Measurements from ENCODE around the gene GMDS. TPM values are rescaled to one million over a fixed set of nuclear protein-coding genes. Genes with fewer than 3 reads are reported as not detected.
A peak's percentile ranks its signal among the peaks of the same experiment; 100 is the strongest.

Gene GMDS
- total and polyA plus RNA-seq, 2 of the 13 experiments (the other 11 are each of a cell fraction or from before 2014, with no cell fraction given): 64.4 to 112 TPM

DNA sequence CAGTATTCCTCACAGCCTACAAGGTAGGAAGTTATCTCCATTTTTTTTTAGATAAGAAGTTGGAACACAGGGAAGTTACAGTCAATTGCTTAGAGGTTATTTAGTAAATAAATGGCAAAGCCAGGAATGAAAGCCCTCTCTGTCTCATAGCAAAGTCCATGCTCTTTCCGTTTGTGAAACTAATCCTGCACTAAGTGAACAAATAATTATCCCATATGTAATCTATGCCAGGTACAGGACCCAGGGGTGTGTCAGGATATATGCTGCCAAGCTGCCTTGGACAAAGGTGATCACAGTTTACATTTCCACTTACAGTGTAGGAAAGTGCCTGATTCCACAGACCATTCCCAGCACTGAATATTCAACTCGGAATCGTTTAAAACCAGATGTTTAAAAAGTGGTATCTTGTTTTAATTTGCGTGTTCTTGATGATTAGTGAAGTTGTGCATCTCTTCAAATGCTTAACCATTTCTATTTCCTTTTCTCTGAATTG lies 13.6 kb upstream of the GMDS start (continued):
- no peak for TF ChIP-seq ZBTB7A (CRISPR knock-in tag; IDR thresholded peaks at IDR 0.05)
- no peak for TF ChIP-seq DNMT3B (CRISPR knock-in tag; conservative IDR thresholded peaks at IDR 0.05)
- TF ChIP-seq MIER3 (CRISPR knock-in tag; IDR thresholded peaks at IDR 0.05; ENCODE audit: borderline replicate concordance): no peak
- TF ChIP-seq CENPT (CRISPR knock-in tag; IDR thresholded peaks at IDR 0.05; ENCODE audit: low read depth): no peak
- no peak for TF ChIP-seq DNMT1 (CRISPR knock-in tag; IDR thresholded peaks at IDR 0.05)
- TF ChIP-seq, protein P1, sequence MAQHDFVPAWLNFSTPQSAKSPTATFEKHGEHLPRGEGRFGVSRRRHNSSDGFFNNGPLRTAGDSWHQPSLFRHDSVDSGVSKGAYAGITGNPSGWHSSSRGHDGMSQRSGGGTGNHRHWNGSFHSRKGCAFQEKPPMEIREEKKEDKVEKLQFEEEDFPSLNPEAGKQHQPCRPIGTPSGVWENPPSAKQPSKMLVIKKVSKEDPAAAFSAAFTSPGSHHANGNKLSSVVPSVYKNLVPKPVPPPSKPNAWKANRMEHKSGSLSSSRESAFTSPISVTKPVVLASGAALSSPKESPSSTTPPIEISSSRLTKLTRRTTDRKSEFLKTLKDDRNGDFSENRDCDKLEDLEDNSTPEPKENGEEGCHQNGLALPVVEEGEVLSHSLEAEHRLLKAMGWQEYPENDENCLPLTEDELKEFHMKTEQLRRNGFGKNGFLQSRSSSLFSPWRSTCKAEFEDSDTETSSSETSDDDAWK (CRISPR knock-in tag; IDR thresholded peaks at IDR 0.05): no peak
- TF ChIP-seq ZNF431 (CRISPR knock-in tag; IDR thresholded peaks at IDR 0.05; ENCODE audit: borderline replicate concordance, low read depth): no peak
- TF ChIP-seq ZNF674 (CRISPR knock-in tag; IDR thresholded peaks at IDR 0.05; ENCODE audit: low read depth): no peak
- no peak for TF ChIP-seq RARG (CRISPR knock-in tag; IDR thresholded peaks at IDR 0.05; ENCODE audit: low read depth)
- TF ChIP-seq, protein P2, sequence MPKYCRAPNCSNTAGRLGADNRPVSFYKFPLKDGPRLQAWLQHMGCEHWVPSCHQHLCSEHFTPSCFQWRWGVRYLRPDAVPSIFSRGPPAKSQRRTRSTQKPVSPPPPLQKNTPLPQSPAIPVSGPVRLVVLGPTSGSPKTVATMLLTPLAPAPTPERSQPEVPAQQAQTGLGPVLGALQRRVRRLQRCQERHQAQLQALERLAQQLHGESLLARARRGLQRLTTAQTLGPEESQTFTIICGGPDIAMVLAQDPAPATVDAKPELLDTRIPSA (CRISPR knock-in tag; IDR thresholded peaks at IDR 0.05; ENCODE audit: borderline replicate concordance): no peak
- TF ChIP-seq MYC (CRISPR knock-in tag; IDR thresholded peaks at IDR 0.05; ENCODE audit: borderline replicate concordance): no peak
- TF ChIP-seq EZH2 (conservative IDR thresholded peaks at IDR 0.05; ENCODE audit: low read depth, low read length): no peak
- peak; percentile 80 for TF ChIP-seq SIX1 (CRISPR knock-in tag; IDR thresholded peaks at IDR 0.05; ENCODE audit: borderline replicate concordance)
